A673 (cell line): ENCODE results near the gene FEV. TPM values are rescaled to one million over a fixed set of nuclear protein-coding genes. Genes with fewer than 3 reads are reported as not detected.

Experiments
- BruUV-seq: library from RNA; stranded (reverse); fragments of 400-500 nt; replicated peaks from 2 replicates; lab custom pipeline; 2021; lab: Mats Ljungman, UMichigan
- CTCF ChIA-PET: fragments of 300-600 bp; sonication (Branson Sonifier 250); formaldehyde crosslinking; loops from one replicate; lab custom pipeline; 2022; ENCODE audit warnings: antibody characterized with exemption; lab: Charles Lee
- POLR2A ChIA-PET: fragments of 300-600 bp; sonication (Branson Sonifier 250); formaldehyde crosslinking; loops from one replicate; lab custom pipeline; 2022; ENCODE audit warnings: antibody characterized with exemption; ENCODE audit not compliant: low non-redundant PET; lab: Charles Lee
- DNase-seq: peaks from one replicate; pipeline ENCODE4 v3.0.0-alpha.2; 2015; ENCODE audit warnings: low spot score
- H3K27ac ChIP-seq: fragments of 200-600 bp; sonication (generic); 2 replicates; pipeline ENCODE4 v1.5.1; 2016; ENCODE audit warnings: mixed run types, low read depth, mild to moderate bottlenecking, mixed read lengths, antibody characterized with exemption, low read length; ENCODE audit not compliant: poor library complexity, severe bottlenecking
- H3K27me3 ChIP-seq: fragments of 200-600 bp; sonication (generic); replicated peaks from 2 replicates; pipeline ENCODE4 v1.6.1; 2017; ENCODE audit warnings: mixed run types, low read depth, mild to moderate bottlenecking, mixed read lengths, antibody characterized with exemption, low read length; ENCODE audit not compliant: insufficient read depth, poor library complexity
- H3K36me3 ChIP-seq: fragments of 200-600 bp; sonication (generic); 2 replicates; pipeline ENCODE4 v1.6.1; 2016; ENCODE audit warnings: mixed run types, mild to moderate bottlenecking, mixed read lengths, antibody characterized with exemption, low read length; ENCODE audit not compliant: insufficient read depth, poor library complexity, severe bottlenecking
- H3K4me1 ChIP-seq: fragments of 200-600 bp; sonication (generic); 2 replicates; pipeline ENCODE4 v1.6.1; 2017; ENCODE audit warnings: mixed run types, mild to moderate bottlenecking, mixed read lengths, antibody characterized with exemption, low read length; ENCODE audit not compliant: insufficient read depth, poor library complexity, severe bottlenecking
- H3K4me3 ChIP-seq: fragments of 200-600 bp; sonication (generic); 2 replicates; pipeline ENCODE4 v1.5.1; 2016; ENCODE audit warnings: low read depth, mixed run types, mild to moderate bottlenecking, mixed read lengths, low read length; ENCODE audit not compliant: poor library complexity, severe bottlenecking
- H3K9me3 ChIP-seq: fragments of 200-600 bp; sonication (generic); 2 replicates; pipeline ENCODE4 v1.6.1; 2016; ENCODE audit warnings: mixed run types, low read depth, mild to moderate bottlenecking, mixed read lengths, antibody characterized with exemption, low read length; ENCODE audit not compliant: poor library complexity, severe bottlenecking
- CTCF ChIP-seq: fragments of 300-800, 200-600 bp; sonication (generic); conservative IDR thresholded peaks from 2 replicates; pipeline ENCODE4 v1.5.1; 2017; ENCODE audit warnings: low read depth, mild to moderate bottlenecking, antibody characterized with exemption, low read length, moderate library complexity, mixed read lengths
- EZH2 ChIP-seq: fragments of 200-600 bp; sonication (generic); IDR thresholded peaks from 2 replicates; pipeline ENCODE4 v1.6.1; 2017; ENCODE audit warnings: borderline replicate concordance, low read depth, mild to moderate bottlenecking, mixed read lengths, antibody characterized with exemption, low read length; ENCODE audit not compliant: poor library complexity, severe bottlenecking
- intact Hi-C: fragments of 100-400 bp; cut with micrococcal nuclease; formaldehyde crosslinking; loops from one replicate; pipeline ENCODE4 v1.10.0; 2022; ENCODE audit not compliant: unreplicated experiment
- total RNA-seq: library from RNA; stranded (reverse); gene quantifications from 2 replicates; pipeline ENCODE4 v1.2.3, GENCODE V29; 2021

FEV gene
- total RNA-seq, 1 experiment from 2014 or later: 12.6 TPM

GRCh38 chr2:218957671-218958070, 27.3 kb downstream of the FEV start:
- ChIA-PET CTCF (interaction anchor here (0.8 to 0.9 kb wide), 2 partner anchors 22 to 59 kb away, joined by 3 read pairs; no protein-coding TSS in a partner anchor), POLR2A (no interaction called here)
- peaks cover 12% of the 10 kb centered on the region for H3K4me1 ChIP-seq
- DNase-seq: no peak
- intact Hi-C loops: no loop called here
- H3K9me3 ChIP-seq: no peaks in the 10 kb centered on the region
- H3K4me3 ChIP-seq: no peak overlapping the region
- BruUV-seq: no TSS peak
- no peak overlapping the region for H3K27ac ChIP-seq
- peaks cover 29% of the 10 kb centered on the region for H3K27me3 ChIP-seq
- no peaks in the 10 kb centered on the region for H3K36me3 ChIP-seq
- TF ChIP-seq CTCF: no peak
- no peak for TF ChIP-seq EZH2

- ChIA-PET CTCF (interaction anchor here (0.5 to 0.9 kb wide), 2 partner anchors 15 to 24 kb away, joined by 4 to 5 read pairs; no protein-coding TSS in a partner anchor), POLR2A (no interaction called here)
- H3K27ac ChIP-seq: no peak overlapping the region
- H3K36me3 ChIP-seq: no peaks in the 10 kb centered on the region
- no peak for DNase-seq
- no TSS peak for BruUV-seq
- H3K4me1 ChIP-seq: peaks cover 12% of the 10 kb centered on the region
- H3K4me3 ChIP-seq: no peak overlapping the region
- H3K9me3 ChIP-seq: no peaks in the 10 kb centered on the region
- peaks cover 15% of the 10 kb centered on the region for H3K27me3 ChIP-seq
- no peak for TF ChIP-seq CTCF
- no peak for TF ChIP-seq EZH2
- intact Hi-C loops: no loop called here
Observed at GRCh38 chr2:218956039-218956438, 28.9 kb downstream of the FEV start.

GRCh38 chr2:218954541-218955300, 30.3 kb downstream of the FEV start:
- BruUV-seq: no TSS peak
- intact Hi-C loops: no loop called here
- Histone ChIP-seq H3K4me1 (peaks cover 2% of the 10 kb centered on the region), H3K36me3 (no peaks in the 10 kb centered on the region), H3K27me3 (peaks cover 2% of the 10 kb centered on the region), H3K4me3 (no peak overlapping the region), H3K9me3 (no peaks in the 10 kb centered on the region), H3K27ac (no peak overlapping the region)
- DNase-seq: no peak
- CTCF ChIA-PET: interaction anchor here (0.9 kb wide), 1 partner anchor 25 kb away, joined by 5 read pairs; no protein-coding TSS in a partner anchor
- TF ChIP-seq CTCF (no peak), EZH2 (no peak)
- POLR2A ChIA-PET: no interaction called here
